Stomach (tissue), 9 donors: ENCODE measurements around the gene MTO1. TPM values are rescaled to one million over a fixed set of nuclear protein-coding genes. Genes with fewer than 3 reads are reported as not detected.
"Not testable (repeated sequence)": the region's sequence is repeated elsewhere in the genome, so short reads cannot be mapped to it uniquely, and the experiment has no call there.

Source experiments
- DNase-seq, 2 donors: peaks; one replicate each; pipeline versions ENCODE4 v3.0.0 to v3.0.0-alpha.2; 2013 to 2019
- H3K27ac ChIP-seq, 5 donors: fragments of 200-600 bp in 4 of 5; sonication (generic) in 4 of 5; one replicate each; pipeline ENCODE4 v1.5.1; 2013 to 2019; ENCODE audit warnings: mild to moderate bottlenecking in 1 of 5, moderate library complexity in 1 of 5
- H3K27me3 ChIP-seq, 3 donors: fragments of 200-600 bp; sonication (generic); one replicate each; pipeline ENCODE4 v1.5.1; 2017 to 2019; ENCODE audit warnings: mixed run types in 1 of 3
- H3K36me3 ChIP-seq, 4 donors: fragments of 200-600 bp; sonication (generic); 1 replicate in 3 of 4; 2 replicates in 1 of 4; pipeline ENCODE4 v1.5.1; 2016 to 2019
- H3K4me1 ChIP-seq, 4 donors: fragments of 200-600 bp; sonication (generic); one replicate each; pipeline ENCODE4 v1.5.1; 2016 to 2019
- H3K4me3 ChIP-seq, 4 donors: fragments of 200-600 bp; sonication (generic) in 3 of 4; one replicate each; pipeline ENCODE4 v1.5.1; 2016 to 2019; ENCODE audit warnings: mild to moderate bottlenecking in 1 of 4
- H3K9me3 ChIP-seq, 4 donors: fragments of 200-600 bp; sonication (generic); one replicate each; pipeline ENCODE4 v1.5.1; 2016 to 2019
- EP300 ChIP-seq: sonication (generic); formaldehyde crosslinking; IDR thresholded peaks from one replicate; pipeline ENCODE4 v1.6.1; 2017; ENCODE audit warnings: antibody characterized with exemption
- POLR2A ChIP-seq, 4 donors: fragments of 450-650 bp; IDR thresholded peaks; one replicate each; pipeline ENCODE4 v1.6.1; 2016; ENCODE audit warnings: antibody characterized with exemption in 4 of 4, control low read depth in 2 of 4, mild to moderate bottlenecking in 1 of 4, moderate library complexity in 1 of 4
- POLR2AphosphoS5 ChIP-seq, 3 donors: sonication (generic); formaldehyde crosslinking; IDR thresholded peaks; one replicate each; pipeline ENCODE4 v1.6.1; 2016; ENCODE audit warnings: antibody characterized with exemption in 3 of 3
- WGBS, 5 donors: extraction: QIAGEN DNeasy Blood & Tissue Kit in 3 of 5; methylation state at CpG; one replicate each; pipeline versions ENCODE4 v1.1.5 to v1.1.7; 2013 to 2018; 5-methylcytosine and 5-hydroxymethylcytosine counted together
- intact Hi-C: fragments of 100-400 bp; cut with DNase I; formaldehyde crosslinking; loops from one replicate; pipeline ENCODE4 v1.15.1; 2023; ENCODE audit warnings: low total_unique reads
- polyA plus RNA-seq, 3 donors: library from polyadenylated mRNA; stranded (reverse); fragments of 200-250 nt; gene quantifications; one replicate each; pipeline ENCODE4 v1.2.3, GENCODE V29; 2013
- total RNA-seq, 5 donors: library from RNA; depleted of rRNA; stranded (reverse); fragments of >200 nt; gene quantifications; one replicate each; pipeline versions ENCODE4 v1.1.0 to v1.2.3, GENCODE V29; 2014 to 2016
- TF ChIP-seq, protein P1 (sequence below), 7 experiments: fragments of 450-650 bp in 4 of 7; fragments of 200-600 bp in 3 of 7; sonication (generic) in 3 of 7; IDR thresholded peaks; one replicate each; pipeline ENCODE4 v1.5.1; 2016 to 2019; ENCODE audit warnings: antibody characterized with exemption in 7 of 7, control low read depth in 2 of 7, mild to moderate bottlenecking in 1 of 7
- donor health status: healthy with polysubstance abuse.
- donor health status: Bipolar disorder and iron deficiency.
- donor health status: healthy.

The MTO1 gene
- total and polyA plus RNA-seq, 8 donors = 3.2 to 53.7 (median 11.6) TPM

DNA sequence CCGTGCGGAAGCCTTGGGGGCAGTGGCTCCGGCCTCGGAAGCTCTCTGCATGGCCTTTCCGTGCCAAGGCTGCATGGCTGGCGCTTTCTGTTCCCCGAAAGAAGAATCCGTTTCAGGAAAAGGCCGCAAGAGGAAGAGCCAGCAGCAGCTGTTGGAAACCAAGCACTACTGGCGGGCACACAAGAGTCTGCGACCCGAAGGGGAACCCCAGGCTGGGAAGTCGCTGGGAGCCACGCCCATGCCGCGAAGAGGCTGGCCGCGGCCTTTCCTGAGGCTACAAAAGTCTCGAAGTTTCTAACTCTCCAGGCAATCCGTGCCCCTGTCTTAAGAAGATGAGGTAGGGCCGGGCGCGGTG, 9.5 kb upstream of the MTO1 start, which contains the start of gene CGAS:
TSS of gene CGAS (minus strand) at position 191 of the 355 bp plus-strand sequence. CDS start at position 75, 116 bp downstream.
- Histone ChIP-seq H3K9me3 (no peaks in the 10 kb centered on the region), H3K27me3 (no peaks in the 10 kb centered on the region), H3K4me1 (peaks cover 0 to 42% (median 14%) of the 10 kb centered on the region in 4 donors), H3K4me3 (peak within 1 kb of the TSS; percentile 74 to 79 (median 75)), H3K27ac (peak within 1 kb of the TSS; percentile 68 to 90 (median 87)), H3K36me3 (no peaks in the 10 kb centered on the region)
- no peak for TF ChIP-seq EP300
- peak in 2 of 3 donors; percentile 52 to 68 for TF ChIP-seq POLR2AphosphoS5 (IDR thresholded peaks at IDR 0.05)
- peak; percentile 74 to 86 for DNase-seq
- intact Hi-C loops = no loop called here
- whole genome bisulfite sequencing, 5 donors = 9 to 15% (median 9%) methylated on average over 13 to 23 of the region's 23 CpGs

DNA sequence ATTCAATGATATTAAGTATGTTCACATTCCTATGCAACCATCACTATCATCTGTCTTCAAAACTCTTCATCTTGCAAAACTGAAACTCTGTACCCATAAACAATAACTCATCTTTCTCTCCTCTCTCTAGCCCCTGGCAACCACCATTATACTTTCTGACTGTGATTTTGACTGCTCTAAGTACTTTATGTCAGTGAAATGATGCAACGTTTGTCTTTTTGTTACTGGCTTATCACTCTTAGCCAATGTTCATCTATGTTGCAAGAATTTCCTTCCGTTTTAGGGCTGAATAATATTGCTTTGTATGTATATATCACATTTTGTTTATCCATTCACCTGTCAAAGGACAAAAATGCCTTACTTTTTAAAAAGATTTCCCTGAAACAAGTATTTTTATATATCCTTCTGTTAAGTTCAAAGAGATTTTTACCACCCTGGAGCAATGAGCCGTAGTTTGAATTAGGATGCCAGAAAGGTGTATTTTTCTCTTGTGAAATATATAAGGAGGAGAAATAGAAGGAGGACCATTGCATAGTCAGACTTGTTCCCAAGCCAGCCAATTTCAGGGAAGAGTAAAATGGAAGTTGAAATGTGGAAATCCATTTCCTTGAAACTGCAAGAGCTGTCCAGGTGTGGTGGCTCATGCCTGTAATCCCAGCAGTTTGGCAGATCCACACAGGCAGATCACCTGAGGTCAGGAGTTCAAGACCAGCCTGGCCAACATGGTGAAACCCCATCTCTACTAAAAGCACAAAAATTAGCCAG, 5.5 kb upstream of the MTO1 start:
- WGBS, 5 donors = 53 to 62% (median 58%) methylated on average over 3 of the region's 3 CpGs
- H3K4me3 ChIP-seq = no peak overlapping the region
- H3K4me1 ChIP-seq = peaks cover 0 to 24% (median 11%) of the 10 kb centered on the region in 4 donors
- H3K9me3 ChIP-seq = no peaks in the 10 kb centered on the region
- no peak for DNase-seq
- intact Hi-C loops = no loop called here
- TF ChIP-seq POLR2AphosphoS5 (IDR thresholded peaks at IDR 0.05) (no peak), POLR2A (IDR thresholded peaks at IDR 0.05) (no peak), EP300 (no peak)
- TF ChIP-seq, protein P1, sequence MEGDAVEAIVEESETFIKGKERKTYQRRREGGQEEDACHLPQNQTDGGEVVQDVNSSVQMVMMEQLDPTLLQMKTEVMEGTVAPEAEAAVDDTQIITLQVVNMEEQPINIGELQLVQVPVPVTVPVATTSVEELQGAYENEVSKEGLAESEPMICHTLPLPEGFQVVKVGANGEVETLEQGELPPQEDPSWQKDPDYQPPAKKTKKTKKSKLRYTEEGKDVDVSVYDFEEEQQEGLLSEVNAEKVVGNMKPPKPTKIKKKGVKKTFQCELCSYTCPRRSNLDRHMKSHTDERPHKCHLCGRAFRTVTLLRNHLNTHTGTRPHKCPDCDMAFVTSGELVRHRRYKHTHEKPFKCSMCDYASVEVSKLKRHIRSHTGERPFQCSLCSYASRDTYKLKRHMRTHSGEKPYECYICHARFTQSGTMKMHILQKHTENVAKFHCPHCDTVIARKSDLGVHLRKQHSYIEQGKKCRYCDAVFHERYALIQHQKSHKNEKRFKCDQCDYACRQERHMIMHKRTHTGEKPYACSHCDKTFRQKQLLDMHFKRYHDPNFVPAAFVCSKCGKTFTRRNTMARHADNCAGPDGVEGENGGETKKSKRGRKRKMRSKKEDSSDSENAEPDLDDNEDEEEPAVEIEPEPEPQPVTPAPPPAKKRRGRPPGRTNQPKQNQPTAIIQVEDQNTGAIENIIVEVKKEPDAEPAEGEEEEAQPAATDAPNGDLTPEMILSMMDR (IDR thresholded peaks at IDR 0.05) = no peak
- H3K27me3 ChIP-seq = no peaks in the 10 kb centered on the region
- no peaks in the 10 kb centered on the region for H3K36me3 ChIP-seq
- peak overlapping the region in 1 of 5 donors; percentile 6 for H3K27ac ChIP-seq

DNA sequence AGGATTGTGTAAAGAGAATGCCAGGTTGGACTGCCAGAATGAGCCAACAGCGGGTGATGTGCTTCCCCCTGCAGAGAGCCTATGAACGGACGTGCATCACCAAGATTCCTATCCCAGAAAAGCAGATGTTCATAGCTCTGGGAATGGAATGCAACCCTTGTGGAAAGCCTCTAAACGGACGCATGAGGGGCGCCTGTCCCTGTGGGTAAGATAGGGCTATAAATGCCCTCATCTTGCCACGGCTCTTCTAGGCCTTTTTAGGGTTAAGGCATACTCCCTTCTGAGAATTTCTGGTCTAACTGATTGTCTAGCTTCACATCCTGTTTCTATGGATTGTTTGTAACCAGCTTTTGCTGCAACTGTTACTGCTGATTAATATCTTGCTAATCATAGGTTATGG, 2.1 kb upstream of the MTO1 start:
- H3K9me3 ChIP-seq, H3K36me3 ChIP-seq, H3K4me3 ChIP-seq, DNase-seq, intact Hi-C loops, H3K27ac ChIP-seq, H3K27me3 ChIP-seq: not testable (repeated sequence)
- 70 to 91% (median 82%) methylated on average over 6 to 7 of the region's 7 CpGs for WGBS, 5 donors
- peaks cover 16 to 34% (median 25%) of the 10 kb centered on the region in 4 donors for H3K4me1 ChIP-seq

DNA sequence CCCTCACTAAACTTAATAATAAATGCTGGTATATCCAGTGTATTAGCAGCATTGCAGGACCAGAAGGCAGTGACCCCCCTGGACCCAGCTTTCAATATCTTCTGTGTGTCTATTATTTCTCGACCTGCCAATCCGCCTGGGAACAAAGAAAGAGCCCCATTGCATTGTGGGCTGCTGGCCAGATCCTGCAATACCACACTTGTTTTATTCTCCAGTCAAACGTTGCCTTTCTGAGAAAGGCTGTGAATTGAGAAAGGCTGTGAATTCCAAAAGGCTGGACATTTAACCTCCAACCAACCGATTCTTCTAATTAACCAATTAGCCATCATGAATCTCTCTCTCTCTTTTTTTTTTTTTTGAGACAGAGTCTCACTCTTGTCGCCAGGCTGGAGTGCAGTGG, 1.5 kb upstream of the MTO1 start:
- peak in 1 of 2 donors; percentile 26 for DNase-seq
- no peaks in the 10 kb centered on the region for H3K9me3 ChIP-seq
- WGBS, 5 donors = 45 to 61% (median 52%) methylated on average over 5 of the region's 5 CpGs
- TF ChIP-seq POLR2AphosphoS5 (IDR thresholded peaks at IDR 0.05) (no peak), EP300 (no peak), POLR2A (IDR thresholded peaks at IDR 0.05) (no peak)
- TF ChIP-seq, protein P1 (IDR thresholded peaks at IDR 0.05) = no peak
- intact Hi-C loops = no loop called here
- peaks cover 16 to 38% (median 25%) of the 10 kb centered on the region in 4 donors for H3K4me1 ChIP-seq
- no peak overlapping the region for H3K4me3 ChIP-seq
- H3K27ac ChIP-seq = no peak overlapping the region
- no peaks in the 10 kb centered on the region for H3K27me3 ChIP-seq
- H3K36me3 ChIP-seq = peaks cover 0 to 8% (median 5%) of the 10 kb centered on the region in 4 donors

DNA sequence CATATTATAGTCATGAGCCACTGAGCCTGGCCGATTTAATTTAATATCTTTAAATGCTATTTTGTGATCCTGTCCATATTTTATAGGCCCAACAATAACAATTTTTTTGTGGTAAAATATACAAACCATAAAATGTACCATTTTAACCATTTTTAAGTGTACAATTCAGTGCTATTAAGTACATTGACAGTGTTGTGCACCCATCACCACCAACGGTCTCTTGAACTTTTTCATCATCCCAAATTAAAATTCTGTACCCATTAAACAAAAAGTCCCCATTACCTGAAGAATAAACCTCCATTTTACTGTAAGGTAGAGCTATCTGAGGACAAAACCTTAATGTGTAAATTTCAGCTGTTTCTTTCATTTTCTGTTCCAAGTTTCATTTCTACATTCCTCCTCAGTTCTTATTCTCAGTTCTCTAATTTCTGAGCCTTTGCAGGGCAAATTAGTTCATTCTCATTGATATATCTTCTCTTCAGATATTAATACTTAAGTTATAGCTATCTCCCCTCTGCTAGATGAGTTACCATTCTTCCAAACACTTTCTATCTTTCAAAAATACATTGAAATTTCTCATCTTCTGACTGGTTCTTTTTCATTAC, 10.3 kb downstream of the MTO1 start:
- intact Hi-C loops = no loop called here
- H3K36me3 ChIP-seq = peaks cover 74 to 100% (median 100%) of the 10 kb centered on the region in 4 donors
- 72 to 83% (median 77%) methylated on average over 2 of the region's 2 CpGs for WGBS, 5 donors
- TF ChIP-seq POLR2AphosphoS5 (IDR thresholded peaks at IDR 0.05) = no peak
- TF ChIP-seq EP300 = no peak
- TF ChIP-seq, protein P1 (IDR thresholded peaks at IDR 0.05) = no peak
- no peak for TF ChIP-seq POLR2A (IDR thresholded peaks at IDR 0.05)
- DNase-seq = no peak
- H3K27ac ChIP-seq = peak overlapping the region in 1 of 5 donors; percentile 39
- no peaks in the 10 kb centered on the region for H3K9me3 ChIP-seq
- H3K4me1 ChIP-seq = no peaks in the 10 kb centered on the region
- H3K4me3 ChIP-seq = no peak overlapping the region
- H3K27me3 ChIP-seq = no peaks in the 10 kb centered on the region
